Lower leg skin (tissue), 4 donors: ENCODE measurements around the gene OGA. TPM values are rescaled to one million over a fixed set of nuclear protein-coding genes. Genes with fewer than 3 reads are reported as not detected.

Experiments
- DNase-seq, 2 donors: peaks; one replicate each; pipeline ENCODE4 v3.0.0-alpha.2; 2019; ENCODE audit warnings: low spot score in 2 of 2
- H3K4me3 ChIP-seq: fragments of 200-600 bp; sonication (generic); 2 replicates; pipeline ENCODE4 v1.5.1; 2017; ENCODE audit warnings: mild to moderate bottlenecking, low read depth; ENCODE audit not compliant: poor library complexity, severe bottlenecking
- CTCF ChIP-seq, 3 donors: fragments of 450-650 bp; IDR thresholded peaks; one replicate each; pipeline ENCODE4 v1.5.1; 2016; ENCODE audit warnings: antibody characterized with exemption in 3 of 3, mild to moderate bottlenecking in 3 of 3, moderate library complexity in 2 of 3
- POLR2A ChIP-seq, 2 donors: fragments of 450-650 bp; IDR thresholded peaks; one replicate each; pipeline ENCODE4 v1.6.1; 2016 to 2017; ENCODE audit warnings: antibody characterized with exemption in 2 of 2, mild to moderate bottlenecking in 1 of 2, moderate library complexity in 1 of 2
- WGBS, 2 donors: methylation state at CpG; one replicate each; pipeline ENCODE4 v1.1.5; 2018; 5-methylcytosine and 5-hydroxymethylcytosine counted together
- intact Hi-C: fragments of 100-400 bp; cut with DNase I; formaldehyde crosslinking; loops from one replicate; pipeline ENCODE4 v1.15.0; 2023; ENCODE audit warnings: low total_unique reads
- total RNA-seq, 4 donors: library from RNA; depleted of rRNA; stranded (reverse); fragments of >200 nt; gene quantifications; one replicate each; pipeline ENCODE4 v1.1.0, GENCODE V29; 2016

Gene OGA
- total RNA-seq, 4 donors from 2014 or later: 72.2 to 188 (median 116) TPM

DNA sequence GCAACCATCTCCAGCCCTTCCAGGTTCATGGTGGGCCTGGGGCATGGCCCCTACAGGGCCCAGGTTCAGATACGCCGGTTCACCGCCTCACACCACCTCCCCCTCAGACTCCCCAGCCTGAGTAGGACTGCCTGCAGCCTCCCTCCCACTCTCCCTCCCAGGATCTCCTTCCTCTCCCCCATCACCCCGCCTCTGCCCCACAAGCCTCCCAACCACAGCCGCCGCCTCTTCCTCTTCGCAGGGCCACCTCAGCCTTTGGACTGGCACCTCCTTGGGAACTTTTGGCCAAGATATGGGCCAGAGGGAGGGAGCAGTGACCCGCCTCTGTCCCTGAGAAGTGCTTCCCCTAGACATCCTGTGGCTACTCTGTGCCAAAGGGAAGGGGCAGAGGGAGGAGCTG, 16.1 kb upstream of the OGA start:
- DNase-seq: no peak
- no peak overlapping the region for H3K4me3 ChIP-seq
- 70 to 82% methylated on average over 8 of the region's 8 CpGs for WGBS, 2 donors
- TF ChIP-seq POLR2A (IDR thresholded peaks at IDR 0.05): no peak
- TF ChIP-seq CTCF (IDR thresholded peaks at IDR 0.05): no peak
- intact Hi-C loops: no loop called here

DNA sequence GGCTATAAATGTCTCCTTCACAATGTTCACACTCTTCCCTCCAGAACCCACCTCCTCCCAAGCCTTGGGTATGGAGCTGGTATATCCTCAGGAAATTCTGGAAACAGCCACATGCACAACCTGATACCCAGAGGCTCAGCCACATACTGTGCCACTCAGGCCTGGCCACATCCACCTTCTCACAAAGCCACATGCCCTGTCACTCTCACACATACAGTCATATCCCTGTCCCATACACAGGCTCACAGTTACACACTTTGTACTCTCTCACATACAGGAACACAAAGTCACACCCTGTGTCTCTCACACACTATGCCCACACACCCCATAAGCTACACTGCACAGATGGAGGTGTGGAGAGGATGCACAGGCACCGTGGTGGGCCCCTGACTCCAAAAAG, 15.2 kb upstream of the OGA start:
- intact Hi-C loops: no loop called here
- 90 to 96% methylated on average over 1 of the region's 1 CpG for WGBS, 2 donors
- DNase-seq: no peak
- no peak overlapping the region for H3K4me3 ChIP-seq
- TF ChIP-seq POLR2A (IDR thresholded peaks at IDR 0.05) (no peak), CTCF (IDR thresholded peaks at IDR 0.05) (no peak)

DNA sequence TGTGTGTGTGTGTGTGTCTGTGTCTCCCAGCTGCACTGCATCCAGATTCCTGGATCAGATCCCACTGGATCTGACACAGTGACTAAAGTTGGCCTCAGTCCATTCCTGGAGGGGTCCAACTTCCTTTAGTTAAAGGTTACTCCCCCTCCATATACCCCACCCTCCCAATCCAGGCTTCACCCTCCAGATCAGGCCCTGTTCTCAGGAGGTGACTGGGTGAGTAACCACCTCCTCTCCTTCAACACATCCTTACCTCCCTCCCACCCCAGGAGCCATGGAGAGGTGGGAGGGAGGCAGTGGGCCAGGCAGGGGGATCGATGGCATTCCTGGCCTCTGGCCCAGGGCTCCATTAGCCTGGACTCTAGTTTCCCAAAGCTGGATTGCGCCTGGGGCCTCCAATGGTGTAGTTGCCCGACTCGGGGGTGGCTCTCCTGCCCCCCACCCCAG, 14.1 kb upstream of the OGA start:
- 58 to 67% methylated on average over 3 to 4 of the region's 4 CpGs for whole genome bisulfite sequencing, 2 donors
- no peak for DNase-seq
- intact Hi-C loops: no loop called here
- no peak overlapping the region for H3K4me3 ChIP-seq
- no peak for TF ChIP-seq POLR2A (IDR thresholded peaks at IDR 0.05)
- TF ChIP-seq CTCF (IDR thresholded peaks at IDR 0.05): no peak

- intact Hi-C loops: no loop called here
- no peak overlapping the region for H3K4me3 ChIP-seq
- DNase-seq: peak in 1 of 2 donors; percentile 81
- 60% methylated on average over 9 of the region's 9 CpGs for WGBS, 2 donors
- TF ChIP-seq CTCF (IDR thresholded peaks at IDR 0.05) (no peak), POLR2A (IDR thresholded peaks at IDR 0.05) (no peak)
Measured at GRCh38 chr10:101831169-101831811, 13.0 kb upstream of the OGA start.

DNA sequence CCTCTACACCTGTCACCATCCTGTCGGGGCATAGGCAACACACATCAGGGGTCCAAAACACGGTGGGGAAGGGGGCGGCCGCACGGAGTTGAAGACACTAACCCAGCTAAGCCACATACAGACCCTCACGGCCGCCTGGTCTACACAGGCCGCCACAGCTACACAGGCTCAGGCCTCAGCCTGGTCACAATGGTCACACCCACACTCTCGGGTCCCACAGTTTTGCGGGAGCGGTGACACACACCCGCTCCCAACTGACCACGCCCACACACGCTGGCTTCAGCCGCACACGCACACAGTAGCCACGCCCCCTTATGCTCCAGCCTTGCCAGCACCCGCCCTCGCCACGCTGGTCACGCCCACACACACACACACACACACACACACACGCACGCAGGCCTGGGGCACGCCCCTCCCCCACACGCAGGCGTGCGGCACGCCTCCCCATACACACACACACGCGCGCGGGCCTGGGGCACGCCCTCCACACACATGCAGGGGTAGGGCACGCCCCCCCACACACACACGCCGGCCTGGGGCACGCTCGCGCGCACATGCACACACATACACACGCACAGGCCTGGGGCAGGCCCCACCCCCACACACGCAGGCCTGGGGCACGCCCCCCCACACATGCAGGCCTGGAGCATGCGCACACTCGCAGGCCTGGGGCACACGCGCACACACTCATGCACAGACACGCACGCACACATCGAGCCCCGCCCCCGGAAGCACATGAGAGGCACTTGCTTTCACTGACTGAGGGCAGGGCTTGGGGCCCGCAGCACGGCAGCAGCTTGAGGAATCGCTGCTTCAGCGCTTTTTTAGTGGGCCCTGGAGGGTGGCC, 12.3 kb upstream of the OGA start:
- no peak overlapping the region for H3K4me3 ChIP-seq
- intact Hi-C loops: no loop called here
- WGBS, 2 donors: 0 to 2% methylated on average over 18 to 48 of the region's 56 CpGs
- TF ChIP-seq POLR2A (IDR thresholded peaks at IDR 0.05) (no peak), CTCF (IDR thresholded peaks at IDR 0.05) (no peak)
- DNase-seq: peak; percentile 92 to 98
